HUES6 (cell line): ENCODE measurements around the gene DPP10.
"Not testable (repeated sequence)": the region's sequence is repeated elsewhere in the genome, so short reads cannot be mapped to it uniquely, and the experiment has no call there.

Experiments used
- H3K27ac ChIP-seq: 2 replicates; pipeline ENCODE4 v1.7.0; 2013; ENCODE audit warnings: low read depth, mild to moderate bottlenecking, low read length, inconsistent platforms
- H3K27me3 ChIP-seq: 2 replicates; pipeline ENCODE4 v1.6.1; 2013; ENCODE audit warnings: low read length; ENCODE audit not compliant: control insufficient read depth, insufficient read depth
- H3K36me3 ChIP-seq: 2 replicates; pipeline ENCODE4 v1.6.1; 2013; ENCODE audit warnings: low read length; ENCODE audit not compliant: control insufficient read depth, insufficient read depth
- H3K4me1 ChIP-seq: 2 replicates; pipeline ENCODE4 v1.6.1; 2013; ENCODE audit warnings: low read length; ENCODE audit not compliant: control insufficient read depth, insufficient read depth
- H3K4me3 ChIP-seq: 2 replicates; pipeline ENCODE4 v1.5.1; 2013; ENCODE audit warnings: low read depth, low read length
- H3K9ac ChIP-seq: one replicate; pipeline ENCODE4 v1.6.1; 2013; ENCODE audit warnings: mild to moderate bottlenecking, low read length
- H3K9me3 ChIP-seq: 2 replicates; pipeline ENCODE4 v1.6.1; 2013; ENCODE audit warnings: low read depth, low read length; ENCODE audit not compliant: control insufficient read depth, insufficient read depth

The DPP10 gene

GRCh38 chr2:114714313-114714712, 271.9 kb downstream of the DPP10 start:
- Histone ChIP-seq H3K4me3 (no peak overlapping the region), H3K4me1 (peaks cover 24% of the 10 kb centered on the region), H3K36me3 (no peaks in the 10 kb centered on the region), H3K27me3 (no peaks in the 10 kb centered on the region), H3K27ac (no peak overlapping the region), H3K9ac (no peak overlapping the region), H3K9me3 (no peaks in the 10 kb centered on the region)

- Histone ChIP-seq H3K27me3 (no peaks in the 10 kb centered on the region), H3K9ac (no peak overlapping the region), H3K9me3 (no peaks in the 10 kb centered on the region), H3K36me3 (no peaks in the 10 kb centered on the region), H3K4me3 (no peak overlapping the region), H3K4me1 (peaks cover 16% of the 10 kb centered on the region), H3K27ac (no peak overlapping the region)
Observed at GRCh38 chr2:114717049-114717448, 274.6 kb downstream of the DPP10 start.

- Histone ChIP-seq H3K36me3 (no peaks in the 10 kb centered on the region), H3K27me3 (no peaks in the 10 kb centered on the region), H3K4me3 (no peak overlapping the region), H3K4me1 (peaks cover 11% of the 10 kb centered on the region; the same call in 1 of the 2 replicates), H3K9ac (no peak overlapping the region), H3K9me3 (no peaks in the 10 kb centered on the region), H3K27ac (no peak overlapping the region)
Observed at GRCh38 chr2:114724454-114724853, 282.0 kb downstream of the DPP10 start.

DNA sequence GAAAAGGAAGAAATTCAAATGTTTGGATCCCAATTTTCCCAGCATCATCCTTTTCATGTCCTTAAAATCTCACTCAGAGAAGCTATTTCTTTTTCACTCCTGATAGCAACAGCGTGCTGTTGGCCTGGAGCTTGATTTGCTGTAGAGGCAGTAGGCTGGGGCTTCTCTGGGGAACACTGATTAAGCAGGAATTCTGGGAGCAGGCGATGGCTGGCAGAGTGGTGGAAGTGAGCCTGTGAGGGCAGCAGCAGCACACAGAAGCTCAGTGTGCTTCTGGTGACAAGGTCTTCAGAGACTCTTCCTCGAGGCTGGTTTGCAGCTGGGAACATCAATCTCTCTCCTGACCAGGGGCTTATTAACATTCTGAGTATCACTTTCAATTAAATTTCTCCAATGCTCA, 284.6 kb downstream of the DPP10 start:
- Histone ChIP-seq H3K9ac (no peak overlapping the region), H3K36me3 (no peaks in the 10 kb centered on the region), H3K9me3 (no peaks in the 10 kb centered on the region), H3K27me3 (no peaks in the 10 kb centered on the region), H3K27ac (no peak overlapping the region), H3K4me3 (no peak overlapping the region), H3K4me1 (peaks cover 11% of the 10 kb centered on the region; the same call in 1 of the 2 replicates)

GRCh38 chr2:114728372-114728771, 285.9 kb downstream of the DPP10 start:
- no peaks in the 10 kb centered on the region for H3K27me3 ChIP-seq
- H3K9ac ChIP-seq = no peak overlapping the region
- no peaks in the 10 kb centered on the region for H3K9me3 ChIP-seq
- no peak overlapping the region for H3K4me3 ChIP-seq
- no peak overlapping the region for H3K27ac ChIP-seq
- H3K4me1 ChIP-seq = peaks cover 11% of the 10 kb centered on the region; the same call in 1 of the 2 replicates
- no peaks in the 10 kb centered on the region for H3K36me3 ChIP-seq

- Histone ChIP-seq H3K27me3 (no peaks in the 10 kb centered on the region), H3K27ac (no peak overlapping the region), H3K4me3 (no peak overlapping the region), H3K9me3 (no peaks in the 10 kb centered on the region), H3K4me1 (peaks cover 11% of the 10 kb centered on the region; the same call in 1 of the 2 replicates), H3K9ac (no peak overlapping the region), H3K36me3 (no peaks in the 10 kb centered on the region)
Observed at GRCh38 chr2:114729026-114729425, 286.6 kb downstream of the DPP10 start.

GRCh38 chr2:114735126-114735525, 292.7 kb downstream of the DPP10 start:
- H3K36me3 ChIP-seq = no peaks in the 10 kb centered on the region
- no peaks in the 10 kb centered on the region for H3K9me3 ChIP-seq
- no peaks in the 10 kb centered on the region for H3K4me1 ChIP-seq
- no peak overlapping the region for H3K9ac ChIP-seq
- no peak overlapping the region for H3K27ac ChIP-seq
- no peak overlapping the region for H3K4me3 ChIP-seq
- no peaks in the 10 kb centered on the region for H3K27me3 ChIP-seq

- Histone ChIP-seq H3K36me3 (no peaks in the 10 kb centered on the region), H3K27ac (no peak overlapping the region), H3K4me3 (no peak overlapping the region), H3K9ac (no peak overlapping the region), H3K9me3 (no peaks in the 10 kb centered on the region), H3K27me3 (no peaks in the 10 kb centered on the region), H3K4me1 (no peaks in the 10 kb centered on the region)
Observed at GRCh38 chr2:114742245-114742644, 299.8 kb downstream of the DPP10 start.

DNA sequence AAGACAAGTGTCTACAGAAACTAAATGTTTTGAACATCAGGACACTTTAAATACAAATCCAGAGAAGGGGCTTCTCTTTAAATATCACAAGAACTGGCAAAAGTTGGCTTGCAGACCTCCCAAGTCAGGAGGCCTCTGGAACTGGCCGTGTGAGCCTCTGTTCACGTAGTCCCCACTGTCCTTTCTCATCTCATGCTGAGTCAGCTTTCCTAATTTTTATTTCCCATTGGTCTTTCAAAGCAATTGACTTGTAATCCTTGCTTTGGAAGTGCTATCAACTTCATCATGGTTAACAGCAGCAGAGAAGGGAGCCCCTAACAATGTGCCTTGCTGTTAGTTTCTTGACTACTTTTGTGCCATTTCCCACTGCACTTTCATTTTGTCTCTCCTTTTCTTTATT, 303.3 kb downstream of the DPP10 start:
- Histone ChIP-seq H3K36me3 (no peaks in the 10 kb centered on the region), H3K9ac (no peak overlapping the region), H3K27me3 (no peaks in the 10 kb centered on the region), H3K9me3 (no peaks in the 10 kb centered on the region), H3K4me1 (no peaks in the 10 kb centered on the region), H3K4me3 (no peak overlapping the region), H3K27ac (no peak overlapping the region)

DNA sequence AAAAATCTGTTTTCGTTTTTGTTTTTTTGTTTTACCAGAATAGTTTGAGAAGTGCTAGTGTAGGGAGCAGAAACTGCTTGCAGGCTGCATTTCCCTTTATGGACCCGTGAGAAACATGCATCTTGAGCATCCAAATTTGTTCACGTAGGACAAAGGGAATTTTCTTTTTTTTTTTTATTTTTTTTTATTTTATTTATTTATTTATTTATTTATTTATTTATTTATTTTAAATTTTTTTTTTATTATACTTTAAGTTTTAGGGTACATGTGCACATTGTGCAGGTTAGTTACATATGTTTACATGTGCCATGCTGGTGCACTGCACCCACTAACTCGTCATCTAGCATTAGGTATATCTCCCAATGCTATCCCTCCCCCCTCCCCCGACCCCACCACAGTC, 305.7 kb downstream of the DPP10 start:
- H3K9ac ChIP-seq, H3K27me3 ChIP-seq, H3K4me1 ChIP-seq, H3K36me3 ChIP-seq, H3K9me3 ChIP-seq, H3K27ac ChIP-seq, H3K4me3 ChIP-seq: not testable (repeated sequence)

GRCh38 chr2:114752425-114752824, 310.0 kb downstream of the DPP10 start:
- Histone ChIP-seq H3K36me3 (no peaks in the 10 kb centered on the region), H3K9ac (no peak overlapping the region), H3K27me3 (no peaks in the 10 kb centered on the region), H3K9me3 (no peaks in the 10 kb centered on the region), H3K4me3 (no peak overlapping the region), H3K4me1 (no peaks in the 10 kb centered on the region), H3K27ac (no peak overlapping the region)

DNA sequence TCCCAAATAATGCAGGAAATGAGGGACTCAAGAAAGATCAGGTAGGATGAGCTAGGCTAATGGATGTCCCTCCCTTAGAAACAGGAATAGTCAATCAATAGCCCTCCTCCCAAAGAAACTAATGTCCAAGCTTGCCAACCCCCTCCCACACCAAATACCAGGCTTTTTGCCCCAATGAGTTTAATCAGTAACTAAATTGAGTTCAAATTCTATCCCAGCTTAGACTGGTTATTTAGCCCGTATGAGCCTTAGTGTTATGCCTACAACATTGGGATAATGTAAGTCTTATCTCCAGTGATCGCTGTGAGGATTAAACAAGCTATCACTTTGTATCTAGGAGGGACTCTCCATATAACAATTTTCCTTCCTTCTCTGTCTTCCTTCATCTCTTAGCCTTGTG, 310.7 kb downstream of the DPP10 start:
- no peak overlapping the region for H3K27ac ChIP-seq

More for the DNA sequence above, 310.7 kb downstream of the DPP10 start:
- H3K27me3 ChIP-seq = no peaks in the 10 kb centered on the region
- H3K9ac ChIP-seq = no peak overlapping the region
- H3K4me1 ChIP-seq = no peaks in the 10 kb centered on the region
- H3K36me3 ChIP-seq = no peaks in the 10 kb centered on the region
- H3K9me3 ChIP-seq = no peaks in the 10 kb centered on the region
- no peak overlapping the region for H3K4me3 ChIP-seq
